Smooth muscle cell (in vitro differentiated cells): ENCODE measurements around the gene YLPM1. TPM values are rescaled to one million over a fixed set of nuclear protein-coding genes. Genes with fewer than 3 reads are reported as not detected.

Experiments used
- DNase-seq: peaks from one replicate; lab custom pipeline; 2025; ENCODE audit not compliant: unreplicated experiment; lab: John Stamatoyannopoulos, UW
- H2AFZ ChIP-seq: fragments of 200-600 bp; sonication (generic); 2 replicates; pipeline ENCODE4 v1.6.0; 2016; ENCODE audit warnings: antibody characterized with exemption, low read depth, mild to moderate bottlenecking
- H3F3A ChIP-seq: fragments of 200-600 bp; sonication (generic); 2 replicates; pipeline ENCODE4 v1.6.0; 2017; ENCODE audit warnings: antibody characterized with exemption, low read depth
- H3K27ac ChIP-seq: fragments of 200-600 bp; sonication (generic); 2 replicates; pipeline ENCODE4 v1.5.1; 2016; ENCODE audit warnings: low read depth, mild to moderate bottlenecking
- H3K27me3 ChIP-seq: fragments of 200-600 bp; sonication (generic); 2 replicates; pipeline ENCODE4 v1.6.1; 2016; ENCODE audit warnings: low read depth, mild to moderate bottlenecking
- H3K36me3 ChIP-seq: fragments of 200-600 bp; sonication (generic); 2 replicates; pipeline ENCODE4 v1.5.1; 2016; ENCODE audit warnings: low read depth
- H3K4me1 ChIP-seq: fragments of 200-600 bp; sonication (generic); 2 replicates; pipeline ENCODE4 v1.5.1; 2016; ENCODE audit warnings: low read depth
- H3K4me2 ChIP-seq: fragments of 200-600 bp; sonication (generic); 2 replicates; pipeline ENCODE4 v1.6.0; 2016; ENCODE audit warnings: mild to moderate bottlenecking
- H3K4me3 ChIP-seq: fragments of 200-600 bp; sonication (generic); 2 replicates; pipeline ENCODE4 v1.5.1; 2016; ENCODE audit warnings: mild to moderate bottlenecking
- H3K79me2 ChIP-seq: fragments of 200-600 bp; sonication (generic); 2 replicates; pipeline ENCODE4 v1.6.0; 2016; ENCODE audit warnings: low read depth, mild to moderate bottlenecking
- H3K9ac ChIP-seq: fragments of 200-600 bp; sonication (generic); 2 replicates; pipeline ENCODE4 v1.6.0; 2016; ENCODE audit warnings: low read depth
- H3K9me3 ChIP-seq: fragments of 200-600 bp; sonication (generic); replicated peaks from 2 replicates; pipeline ENCODE4 v1.5.1; 2016; ENCODE audit warnings: low read depth
- H4K20me1 ChIP-seq: fragments of 200-600 bp; sonication (generic); 2 replicates; pipeline ENCODE4 v1.6.0; 2016; ENCODE audit warnings: low read depth
- WGBS: methylation state at CpG from one replicate; pipeline ENCODE4 v1.1.7; 2016; ENCODE audit warnings: low lambda C conversion rate; 5-methylcytosine and 5-hydroxymethylcytosine counted together
- polyA plus RNA-seq: library from polyadenylated mRNA; unstranded; fragments of >200 nt; fragmentation: Nextera tagmentation; extraction: Ambion mirVana; gene quantifications from 2 replicates; pipeline ENCODE4 v1.2.1, GENCODE V29; 2016
- total RNA-seq: library from RNA; depleted of rRNA; stranded (reverse); fragments of >200 nt; gene quantifications from 2 replicates; pipeline ENCODE4 v1.2.3, GENCODE V29; 2014
- TF ChIP-seq, protein P1 (sequence below): fragments of 200-600 bp; sonication (generic); IDR thresholded peaks from 2 replicates; pipeline ENCODE4 v1.5.1; 2017; ENCODE audit warnings: borderline replicate concordance, mild to moderate bottlenecking, antibody characterized with exemption; ENCODE audit not compliant: insufficient read depth, poor library complexity, severe bottlenecking

The YLPM1 gene
- total and polyA plus RNA-seq, 2 experiments from 2014 or later: 15.5 to 29.7 TPM

DNA sequence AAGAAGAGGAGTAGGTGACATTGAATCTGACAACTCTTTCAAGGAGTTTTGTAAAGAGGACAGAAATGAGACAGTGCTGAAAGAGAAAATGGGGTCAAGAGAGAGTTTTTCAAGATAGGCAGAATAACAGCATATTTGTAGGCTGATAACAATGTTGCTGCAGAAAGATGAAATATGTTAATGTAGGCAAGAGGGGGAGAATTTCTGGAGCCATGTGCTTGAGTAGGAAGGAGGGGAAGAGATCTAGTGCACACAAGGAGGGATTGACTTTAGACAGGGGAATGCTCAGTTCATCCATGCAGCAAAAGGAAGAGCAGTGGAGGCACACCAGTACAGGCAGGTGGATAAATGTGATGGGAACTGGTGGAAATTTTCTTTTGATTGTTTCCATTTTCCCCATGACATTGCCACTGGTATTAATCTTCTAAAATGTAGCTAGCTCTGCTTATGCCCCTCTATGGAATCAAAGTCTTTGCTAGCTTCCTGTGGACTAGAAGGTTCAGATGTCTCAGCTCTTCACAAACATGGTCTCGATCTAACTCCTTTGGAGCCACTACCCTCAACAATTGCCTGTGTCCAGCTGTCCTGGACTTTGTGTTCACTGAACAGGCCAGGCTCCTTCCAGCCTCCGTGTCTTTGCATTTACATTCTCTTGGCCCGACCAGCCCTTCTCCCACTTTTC lies 103.7 kb downstream of the YLPM1 start:
- no peak overlapping the region for H3K9ac ChIP-seq
- TF ChIP-seq, protein P1, sequence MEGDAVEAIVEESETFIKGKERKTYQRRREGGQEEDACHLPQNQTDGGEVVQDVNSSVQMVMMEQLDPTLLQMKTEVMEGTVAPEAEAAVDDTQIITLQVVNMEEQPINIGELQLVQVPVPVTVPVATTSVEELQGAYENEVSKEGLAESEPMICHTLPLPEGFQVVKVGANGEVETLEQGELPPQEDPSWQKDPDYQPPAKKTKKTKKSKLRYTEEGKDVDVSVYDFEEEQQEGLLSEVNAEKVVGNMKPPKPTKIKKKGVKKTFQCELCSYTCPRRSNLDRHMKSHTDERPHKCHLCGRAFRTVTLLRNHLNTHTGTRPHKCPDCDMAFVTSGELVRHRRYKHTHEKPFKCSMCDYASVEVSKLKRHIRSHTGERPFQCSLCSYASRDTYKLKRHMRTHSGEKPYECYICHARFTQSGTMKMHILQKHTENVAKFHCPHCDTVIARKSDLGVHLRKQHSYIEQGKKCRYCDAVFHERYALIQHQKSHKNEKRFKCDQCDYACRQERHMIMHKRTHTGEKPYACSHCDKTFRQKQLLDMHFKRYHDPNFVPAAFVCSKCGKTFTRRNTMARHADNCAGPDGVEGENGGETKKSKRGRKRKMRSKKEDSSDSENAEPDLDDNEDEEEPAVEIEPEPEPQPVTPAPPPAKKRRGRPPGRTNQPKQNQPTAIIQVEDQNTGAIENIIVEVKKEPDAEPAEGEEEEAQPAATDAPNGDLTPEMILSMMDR: no peak
- WGBS: 90% methylated on average over 3 of the region's 3 CpGs

DNA sequence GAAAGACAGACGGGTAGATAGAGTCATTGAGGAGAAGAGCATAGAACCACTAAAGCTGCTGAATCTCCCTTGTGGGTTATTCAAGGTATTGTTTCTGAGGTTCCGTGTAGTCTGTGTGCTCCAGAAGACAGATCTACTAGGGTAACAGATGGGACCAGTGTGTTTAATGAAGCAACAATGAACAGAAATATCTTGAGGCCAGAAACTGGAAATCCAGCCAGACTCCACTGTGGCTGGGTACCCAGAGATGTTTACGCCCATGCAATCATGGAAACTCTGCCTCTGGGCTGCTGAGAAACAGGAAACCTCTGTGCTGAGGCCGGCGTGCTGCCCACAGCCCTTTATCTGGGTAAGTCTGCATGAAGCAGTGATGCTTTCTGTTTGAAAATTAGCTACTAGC lies 104.6 kb downstream of the YLPM1 start:
- H3K4me3 ChIP-seq: no peak overlapping the region
- H4K20me1 ChIP-seq: no peaks in the 10 kb centered on the region
- H3K9me3 ChIP-seq: no peaks in the 10 kb centered on the region
- WGBS: 48% methylated on average over 5 of the region's 5 CpGs
- TF ChIP-seq, protein P1: no peak
- DNase-seq: no peak
- no peaks in the 10 kb centered on the region for H3K79me2 ChIP-seq
- no peak overlapping the region for H3K4me2 ChIP-seq
- no peak overlapping the region for H2AFZ ChIP-seq
- H3K27ac ChIP-seq: no peak overlapping the region
- H3K4me1 ChIP-seq: no peaks in the 10 kb centered on the region
- H3K9ac ChIP-seq: no peak overlapping the region
- H3K27me3 ChIP-seq: no peaks in the 10 kb centered on the region
- no peaks in the 10 kb centered on the region for H3K36me3 ChIP-seq
- H3F3A ChIP-seq: no peaks in the 10 kb centered on the region

More for the DNA sequence above, 103.7 kb downstream of the YLPM1 start:
- H3K27ac ChIP-seq: no peak overlapping the region
- H3K4me3 ChIP-seq: no peak overlapping the region
- no peaks in the 10 kb centered on the region for H3K79me2 ChIP-seq
- no peak for DNase-seq
- H3K4me2 ChIP-seq: no peak overlapping the region
- H3F3A ChIP-seq: no peaks in the 10 kb centered on the region
- H3K9me3 ChIP-seq: no peaks in the 10 kb centered on the region
- no peaks in the 10 kb centered on the region for H4K20me1 ChIP-seq
- H3K27me3 ChIP-seq: no peaks in the 10 kb centered on the region
- no peaks in the 10 kb centered on the region for H3K4me1 ChIP-seq
- no peaks in the 10 kb centered on the region for H3K36me3 ChIP-seq
- no peak overlapping the region for H2AFZ ChIP-seq

DNA sequence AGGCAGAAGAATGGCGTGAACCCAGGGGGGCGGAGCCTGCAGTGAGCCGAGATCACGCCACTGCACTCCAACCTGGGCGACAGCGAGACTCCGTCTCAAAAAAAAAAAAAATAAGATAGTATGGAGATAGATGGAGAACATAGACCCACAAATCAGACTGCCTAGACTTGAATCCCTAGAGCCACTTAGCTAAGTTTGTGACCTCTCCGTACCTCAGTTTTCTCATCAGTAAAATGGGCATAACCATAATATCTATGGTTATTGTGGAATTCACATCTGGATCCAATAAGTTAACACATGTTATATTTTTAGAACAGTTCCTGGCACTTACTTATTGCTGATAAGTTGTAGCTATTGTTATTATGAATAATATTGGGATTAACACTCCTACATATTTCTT lies 105.6 kb downstream of the YLPM1 start:
- H3K79me2 ChIP-seq: no peaks in the 10 kb centered on the region
- H3K9ac ChIP-seq: no peak overlapping the region
- H3K27ac ChIP-seq: no peak overlapping the region
- no peak overlapping the region for H2AFZ ChIP-seq
- H3K4me3 ChIP-seq: no peak overlapping the region
- no peak for DNase-seq
- 91% methylated on average over 8 of the region's 8 CpGs for WGBS
- TF ChIP-seq, protein P1: no peak
- H3K27me3 ChIP-seq: no peaks in the 10 kb centered on the region
- H3K9me3 ChIP-seq: no peaks in the 10 kb centered on the region
- H3F3A ChIP-seq: no peaks in the 10 kb centered on the region
- no peaks in the 10 kb centered on the region for H4K20me1 ChIP-seq
- no peaks in the 10 kb centered on the region for H3K36me3 ChIP-seq
- H3K4me2 ChIP-seq: no peak overlapping the region
- H3K4me1 ChIP-seq: no peaks in the 10 kb centered on the region

DNA sequence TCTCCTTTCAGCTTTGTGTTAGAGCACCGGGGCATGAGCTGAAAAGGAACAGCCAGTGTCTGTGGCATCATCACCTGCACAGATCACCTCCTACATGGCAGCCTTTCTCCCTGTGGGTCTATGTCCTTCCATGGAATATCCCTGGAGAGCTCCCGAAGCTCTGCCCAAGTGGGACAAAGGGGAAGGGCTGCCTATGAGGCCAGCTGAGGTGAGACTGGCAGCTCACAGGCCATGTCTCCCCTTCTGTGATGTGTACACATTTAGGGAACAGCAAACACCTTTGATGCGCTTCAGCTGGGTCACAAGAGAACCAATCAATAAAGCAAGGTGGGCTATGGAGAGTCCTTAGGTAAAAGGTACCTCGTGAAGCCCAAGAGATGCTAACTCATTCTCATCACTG lies 108.7 kb downstream of the YLPM1 start:
- Histone ChIP-seq H3K36me3 (no peaks in the 10 kb centered on the region), H3K4me2 (no peak overlapping the region), H2AFZ (no peak overlapping the region), H3K9ac (no peak overlapping the region), H3F3A (no peaks in the 10 kb centered on the region), H3K79me2 (no peaks in the 10 kb centered on the region), H3K27me3 (no peaks in the 10 kb centered on the region), H3K9me3 (no peaks in the 10 kb centered on the region), H3K27ac (no peak overlapping the region), H3K4me3 (no peak overlapping the region), H4K20me1 (no peaks in the 10 kb centered on the region), H3K4me1 (no peaks in the 10 kb centered on the region)
- TF ChIP-seq, protein P1: no peak
- WGBS: 93% methylated on average over 4 of the region's 4 CpGs
- no peak for DNase-seq
